Measurements from ENCODE around the gene DNAJC10.
"Not testable (repeated sequence)": the region's sequence is repeated elsewhere in the genome, so short reads cannot be mapped to it uniquely, and the experiment has no call there.

The DNAJC10 gene

GRCh38 chr2:182715892-182716649 is at the start of gene DNAJC10:
TSS of gene DNAJC10 (plus strand) at chr2:182716257. CDS start at chr2:182718087, 1,830 bp downstream.
- DNase-seq = peak; percentile 82

GRCh38 chr2:182666674-182667314 is 49.3 kb upstream of the DNAJC10 start:
- DNase-seq = no peak

GRCh38 chr2:182667315-182667695 is 48.8 kb upstream of the DNAJC10 start:
- no peak for DNase-seq

GRCh38 chr2:182668671-182669070 is 47.4 kb upstream of the DNAJC10 start:
- no peak for DNase-seq

- DNase-seq = no peak
These were observed 43.4 kb upstream of the DNAJC10 start for GRCh38 chr2:182672466-182673165.

- DNase-seq = no peak
These were observed 35.2 kb upstream of the DNAJC10 start for GRCh38 chr2:182680837-182681236.

GRCh38 chr2:182682210-182682609 is 33.8 kb upstream of the DNAJC10 start:
- no peak for DNase-seq

GRCh38 chr2:182685559-182685958 is 30.5 kb upstream of the DNAJC10 start:
- no peak for DNase-seq

- not testable (repeated sequence) for DNase-seq
These were observed 29.3 kb upstream of the DNAJC10 start for GRCh38 chr2:182686763-182687162.

GRCh38 chr2:182694189-182694588 is 21.9 kb upstream of the DNAJC10 start:
- DNase-seq = no peak

- DNase-seq = no peak
These were observed 20.3 kb upstream of the DNAJC10 start for GRCh38 chr2:182695776-182696175.

- no peak for DNase-seq
These were observed 17.4 kb upstream of the DNAJC10 start for GRCh38 chr2:182698671-182699070.

GRCh38 chr2:182705761-182706160 is 10.3 kb upstream of the DNAJC10 start:
- no peak for DNase-seq

GRCh38 chr2:182706751-182707150 is 9.3 kb upstream of the DNAJC10 start:
- no peak for DNase-seq

GRCh38 chr2:182713601-182714000 is 2.5 kb upstream of the DNAJC10 start:
- DNase-seq = no peak

- no peak for DNase-seq
These were observed 751 bp upstream of the DNAJC10 start for GRCh38 chr2:182715121-182715891.

GRCh38 chr2:182716650-182716979 is 558 bp downstream of the DNAJC10 start:
- DNase-seq = peak; percentile 9

- no peak for DNase-seq
These were observed 1.4 kb downstream of the DNAJC10 start for GRCh38 chr2:182717416-182717815.

- no peak for DNase-seq
These were observed 1.8 kb downstream of the DNAJC10 start for GRCh38 chr2:182717816-182718215.

GRCh38 chr2:182718459-182718858 is 2.4 kb downstream of the DNAJC10 start:
- DNase-seq = no peak

GRCh38 chr2:182719116-182719515 is 3.1 kb downstream of the DNAJC10 start:
- DNase-seq = not testable (repeated sequence)

- no peak for DNase-seq
These were observed 8.6 kb downstream of the DNAJC10 start for GRCh38 chr2:182724656-182725055.

- no peak for DNase-seq
These were observed 10.4 kb downstream of the DNAJC10 start for GRCh38 chr2:182726473-182726872.
